GM21447 (cell line): Measurements from ENCODE around the gene ACSL4.
"Not testable (repeated sequence)": the region's sequence is repeated elsewhere in the genome, so short reads cannot be mapped to it uniquely, and the experiment has no call there.

Experiments used
- ATAC-seq: cut with Tn5 transposase; IDR thresholded peaks from one replicate; pipeline ENCODE4 v1.9.1; 2021; ENCODE audit not compliant: unreplicated experiment

ACSL4 gene

GRCh38 chrX:109732017-109732801, 848 bp downstream of the ACSL4 start:
- ATAC-seq = peak; percentile 42

DNA sequence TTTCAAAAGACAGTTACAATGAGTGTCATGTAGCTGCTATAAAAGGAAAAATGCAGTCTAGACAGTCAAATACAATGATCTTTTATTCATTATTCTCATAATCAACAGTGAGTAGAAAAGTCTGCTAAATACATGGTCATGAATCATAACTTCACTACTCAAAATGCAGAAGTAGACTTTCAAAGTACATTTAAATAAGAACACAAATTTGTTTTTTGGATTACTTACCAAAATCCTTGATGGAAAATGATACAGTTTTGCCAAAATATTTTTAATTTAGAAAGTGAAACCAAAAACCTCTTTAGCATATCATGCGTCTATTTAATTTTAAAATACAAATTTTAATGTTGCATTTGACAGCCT, 4.9 kb downstream of the ACSL4 start:
- ATAC-seq = no peak

DNA sequence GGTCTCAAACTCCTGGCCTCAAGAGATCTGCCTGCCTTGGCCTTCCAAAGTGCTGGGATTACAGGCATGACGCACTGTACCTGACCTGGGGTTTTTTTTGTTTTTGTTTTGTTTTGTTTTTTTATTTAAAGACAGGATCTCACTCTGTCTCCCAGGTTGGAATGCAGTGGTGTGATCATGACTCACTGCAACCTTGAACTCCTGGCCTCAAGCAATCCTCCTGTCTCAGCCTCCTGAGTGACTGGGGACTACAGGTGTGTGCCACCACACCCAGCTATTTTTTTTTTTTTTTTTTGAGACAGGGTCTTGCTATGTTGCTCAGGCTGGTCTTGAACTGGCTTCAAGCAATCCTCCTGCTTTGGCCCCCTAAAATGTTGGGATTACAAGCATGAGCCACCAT, 8.1 kb downstream of the ACSL4 start:
- ATAC-seq = not testable (repeated sequence)

DNA sequence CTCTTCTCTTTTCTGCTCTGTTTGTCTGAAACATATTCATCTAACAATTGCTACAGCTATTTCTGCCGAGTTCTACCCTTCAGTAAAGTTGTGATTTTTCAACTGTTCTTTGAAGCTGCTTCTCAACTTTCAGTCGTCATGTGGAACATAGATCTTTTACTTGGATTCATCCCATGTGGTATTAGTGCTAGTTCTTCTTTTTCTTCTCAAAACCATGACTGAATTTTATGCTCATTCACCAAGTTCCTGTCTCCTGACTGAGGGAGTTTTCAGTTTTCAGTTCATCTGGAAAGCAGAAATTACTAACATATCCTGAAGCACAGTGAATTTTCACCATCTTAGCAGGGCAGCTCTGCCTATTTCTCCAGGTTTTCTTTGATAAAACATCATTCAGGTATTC, 12.1 kb downstream of the ACSL4 start:
- ATAC-seq = no peak

GRCh38 chrX:109719264-109719663, 13.8 kb downstream of the ACSL4 start:
- no peak for ATAC-seq

- no peak for ATAC-seq
Observed at GRCh38 chrX:109716431-109717028, 16.5 kb downstream of the ACSL4 start.

- ATAC-seq = no peak
Observed at GRCh38 chrX:109714340-109714958, 18.6 kb downstream of the ACSL4 start.

- ATAC-seq = no peak
Observed at GRCh38 chrX:109710181-109710580, 22.9 kb downstream of the ACSL4 start.

DNA sequence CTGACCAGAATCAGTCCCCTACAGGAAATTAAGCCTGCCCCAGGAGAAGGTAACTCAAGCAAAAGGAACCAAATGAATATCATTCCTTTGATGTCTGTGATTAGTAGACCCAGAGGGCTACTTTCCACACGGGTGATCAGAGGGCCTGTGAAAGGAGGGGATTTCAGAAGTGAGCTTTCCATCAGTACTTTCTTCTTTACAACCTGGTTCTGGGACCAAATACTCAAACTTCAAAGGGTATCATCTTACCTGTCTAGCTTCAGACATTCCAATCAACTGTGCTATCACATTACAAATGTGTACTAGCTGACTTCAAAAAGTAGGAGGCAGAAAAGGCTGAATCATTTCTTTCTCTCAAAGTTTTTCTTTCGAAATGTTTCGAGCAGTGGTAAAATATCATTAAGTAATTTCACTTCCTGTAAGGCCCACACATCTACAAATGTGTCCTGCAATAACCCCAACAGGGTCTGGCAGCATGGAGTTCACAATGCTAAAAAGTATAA, 23.9 kb downstream of the ACSL4 start:
- ATAC-seq = peak; percentile 65

- ATAC-seq = no peak
Observed at GRCh38 chrX:109707720-109708119, 25.3 kb downstream of the ACSL4 start.

GRCh38 chrX:109707319-109707718, 25.7 kb downstream of the ACSL4 start:
- ATAC-seq = no peak

DNA sequence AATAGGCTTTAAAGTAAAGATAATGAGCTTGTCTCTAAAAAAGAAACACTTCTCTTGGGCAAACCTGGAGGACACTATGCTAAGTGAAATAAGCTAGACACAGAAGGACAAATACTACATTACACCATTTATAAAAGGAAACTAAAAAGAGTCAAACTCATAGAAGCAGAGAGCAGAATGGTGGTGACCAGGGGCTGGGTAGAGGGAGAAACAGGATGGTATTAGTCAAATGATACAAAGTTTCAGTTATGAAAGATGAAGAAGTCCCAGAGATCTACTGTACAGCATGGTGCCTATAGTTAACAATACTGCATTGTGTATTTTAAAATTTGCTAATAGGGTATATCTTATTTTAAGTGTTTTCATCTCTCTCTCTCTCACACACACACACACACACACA, 28.5 kb downstream of the ACSL4 start:
- ATAC-seq = peak; percentile 63

DNA sequence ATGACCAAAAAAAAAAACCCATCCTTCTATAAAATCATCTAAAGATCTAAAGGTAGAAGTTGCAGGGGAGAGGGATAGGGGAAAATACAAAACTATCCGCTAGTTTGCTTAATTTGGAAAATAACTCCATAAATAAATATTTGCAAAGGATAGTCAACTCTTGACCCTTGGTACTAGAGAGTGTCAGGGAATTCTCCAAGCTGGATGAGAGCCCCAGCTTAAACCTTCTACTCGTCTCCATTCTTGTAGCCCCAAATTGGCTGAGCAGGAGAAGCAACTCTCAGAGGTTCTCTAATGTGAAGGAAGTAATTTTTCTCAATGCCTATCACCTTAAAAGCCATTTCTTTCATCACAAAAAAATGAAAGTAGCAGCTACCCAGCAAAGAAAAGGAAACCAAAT, 35.2 kb downstream of the ACSL4 start:
- no peak for ATAC-seq

GRCh38 chrX:109696146-109696740, 36.8 kb downstream of the ACSL4 start:
- ATAC-seq = no peak

DNA sequence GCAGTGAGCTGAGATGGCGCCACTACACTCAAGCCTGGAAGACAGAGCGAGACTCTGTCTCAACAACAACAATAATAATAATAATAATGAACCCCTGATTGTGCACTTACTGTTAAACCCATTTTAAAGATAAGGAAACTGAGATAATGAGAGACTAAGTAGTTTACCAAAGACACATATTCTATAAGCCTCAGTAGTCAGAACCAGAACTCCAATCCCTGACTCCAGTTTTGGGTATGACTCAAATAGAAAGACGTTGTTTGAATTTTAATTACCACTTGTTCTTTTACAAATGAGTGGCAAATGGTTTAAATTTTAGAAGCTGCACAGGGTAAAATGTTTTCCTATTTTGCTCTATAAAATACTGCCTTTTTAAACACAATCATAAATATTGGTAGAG, 37.4 kb downstream of the ACSL4 start:
- ATAC-seq = no peak

DNA sequence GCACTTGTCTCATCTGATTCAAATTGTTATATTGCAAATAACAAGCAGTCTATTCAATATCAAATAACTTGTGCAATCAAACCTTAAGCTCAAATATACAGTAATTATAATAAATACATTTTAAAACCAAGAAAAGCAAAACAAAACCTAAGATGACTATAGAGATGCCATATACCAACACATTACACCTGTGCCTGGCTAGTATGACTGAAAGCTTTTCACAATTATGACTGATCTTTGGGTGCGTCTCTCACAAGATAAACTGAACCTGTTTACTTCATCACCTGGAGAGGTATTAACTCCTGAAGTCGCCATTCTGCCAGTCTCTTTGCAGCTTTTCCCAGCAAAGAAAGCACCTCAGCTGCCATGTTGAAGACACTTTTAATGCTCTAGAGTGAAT, 41.3 kb downstream of the ACSL4 start:
- ATAC-seq = no peak

DNA sequence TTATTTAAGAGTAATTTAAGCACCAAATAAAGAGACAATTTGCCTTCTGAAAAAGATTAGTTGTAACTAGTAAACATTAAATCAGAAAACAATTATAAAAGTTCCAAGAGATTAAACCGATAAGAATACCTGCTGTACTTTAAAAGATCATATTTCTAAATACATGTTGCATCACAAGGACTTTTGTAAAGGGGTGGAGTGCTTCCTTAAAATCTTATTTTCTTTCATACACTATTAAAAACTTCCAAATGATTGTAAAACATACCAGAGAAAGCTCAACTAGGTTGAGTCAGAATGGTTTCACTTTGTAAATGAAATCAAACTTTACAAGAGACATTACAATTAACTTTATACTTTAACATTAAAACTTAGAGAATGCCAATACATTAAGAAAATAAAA, 41.8 kb downstream of the ACSL4 start:
- no peak for ATAC-seq

- no peak for ATAC-seq
Observed at GRCh38 chrX:109687903-109688302, 45.2 kb downstream of the ACSL4 start.

DNA sequence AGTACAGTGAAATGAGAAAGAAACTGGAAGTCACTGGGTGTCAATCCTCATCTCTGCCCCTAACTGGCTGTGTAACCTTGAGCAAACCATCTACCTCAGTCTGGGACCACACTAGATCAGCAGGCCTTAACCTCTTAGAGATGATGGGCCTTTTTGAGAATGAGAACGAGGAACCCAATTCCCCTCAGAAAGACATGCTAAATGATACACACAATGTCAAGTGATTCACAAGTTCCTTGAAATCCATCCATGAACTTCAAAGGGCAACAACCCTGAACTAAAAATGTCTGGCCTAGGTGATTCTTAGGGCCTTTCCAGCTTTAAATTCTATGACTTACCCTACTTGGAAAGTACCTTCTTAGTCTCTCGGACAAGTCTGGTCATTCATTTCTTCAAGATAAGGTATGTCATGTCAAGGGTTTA, 47.4 kb downstream of the ACSL4 start:
- no peak for ATAC-seq

GRCh38 chrX:109684136-109684535, 48.9 kb downstream of the ACSL4 start:
- ATAC-seq = no peak

- ATAC-seq = no peak
Observed at GRCh38 chrX:109681475-109682081, 51.5 kb downstream of the ACSL4 start.
